NCI-H82 treated with DMSO at 0.1 percent for 48 hours (cell line): ENCODE results near the gene RAB20.
"Not testable (repeated sequence)": the region's sequence is repeated elsewhere in the genome, so short reads cannot be mapped to it uniquely, and the experiment has no call there.

Experiments
- DNase-seq: peaks from one replicate; lab custom pipeline; 2025; ENCODE audit not compliant: unreplicated experiment; lab: John Stamatoyannopoulos, UW

Gene RAB20

GRCh38 chr13:110576070-110576394 lies 14.5 kb upstream of the RAB20 start:
- no peak for DNase-seq

DNA sequence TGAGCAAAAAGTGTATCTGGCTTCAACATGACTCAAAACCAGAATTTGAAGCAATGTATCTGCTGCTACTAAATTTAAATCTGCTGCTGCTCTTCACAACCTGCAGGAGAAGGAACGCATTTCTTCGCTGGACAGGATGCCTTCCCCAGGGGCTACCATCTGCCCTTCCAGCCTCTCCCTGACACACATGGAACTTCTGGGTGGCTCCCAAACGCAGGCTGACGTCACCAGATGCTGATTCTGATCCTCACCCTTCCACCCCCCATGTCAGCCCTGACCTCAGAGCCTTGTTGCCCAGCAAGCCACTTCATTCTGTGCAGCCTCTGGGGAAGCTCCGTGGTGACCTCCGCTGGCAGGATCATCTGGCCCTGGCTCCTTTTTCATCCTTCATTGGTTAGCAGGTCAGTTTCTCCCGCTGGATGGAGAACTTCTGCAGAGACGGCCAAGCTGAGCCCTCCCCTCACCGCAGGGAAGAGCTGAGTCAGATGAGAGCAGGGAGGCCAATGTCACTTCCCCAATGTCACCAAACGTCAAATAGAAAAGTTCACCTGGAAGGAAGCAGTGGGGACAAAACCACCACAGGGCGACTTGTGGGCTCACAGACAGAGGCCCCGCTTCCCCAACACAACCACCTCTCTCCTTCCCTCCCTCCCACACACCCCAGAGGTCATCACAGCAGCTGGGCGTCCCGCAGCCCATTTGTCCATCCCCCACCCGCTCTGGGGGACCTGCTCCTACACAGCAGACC lies 14.0 kb upstream of the RAB20 start:
- DNase-seq, result no peak

GRCh38 chr13:110574161-110574560 lies 12.6 kb upstream of the RAB20 start:
- no peak for DNase-seq

DNA sequence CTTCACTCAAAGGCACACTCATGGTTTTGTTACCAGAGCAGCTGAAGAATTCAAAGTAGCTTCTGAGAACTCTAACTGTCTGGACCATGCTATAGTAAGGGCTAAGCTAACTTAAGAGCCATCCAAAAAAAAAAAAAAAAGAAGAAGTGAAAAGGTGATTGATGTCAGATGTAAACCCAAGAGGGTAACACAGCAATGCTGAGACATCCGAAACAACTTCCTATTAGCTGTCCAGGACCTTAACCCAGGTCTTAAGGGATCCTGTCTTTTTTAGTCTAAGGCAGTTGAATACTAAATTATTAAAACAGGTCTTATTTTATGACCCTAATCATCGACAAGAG lies 11.2 kb upstream of the RAB20 start:
- DNase-seq, result no peak

- DNase-seq, result no peak
Measured at GRCh38 chr13:110571896-110572777, 10.6 kb upstream of the RAB20 start.

DNA sequence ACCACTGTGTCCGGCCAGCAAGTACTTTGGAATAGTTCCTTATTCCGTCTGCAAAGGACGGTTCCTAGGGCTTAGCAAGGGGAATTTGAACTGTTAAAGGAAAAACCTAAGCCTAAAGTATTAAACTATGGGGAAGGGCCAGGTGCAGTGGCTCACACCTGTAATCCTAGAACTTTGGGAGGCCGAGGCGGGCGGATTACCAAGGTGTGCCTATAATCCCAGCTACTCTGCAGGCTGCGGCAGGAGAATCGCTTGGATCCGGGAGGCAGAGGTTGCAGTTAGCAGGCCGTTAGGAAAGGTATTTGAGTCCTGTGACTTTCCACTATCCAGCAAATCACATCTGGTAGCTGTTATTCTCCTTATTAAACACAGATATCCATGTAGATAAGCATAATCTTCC lies 9.4 kb upstream of the RAB20 start:
- no peak for DNase-seq

DNA sequence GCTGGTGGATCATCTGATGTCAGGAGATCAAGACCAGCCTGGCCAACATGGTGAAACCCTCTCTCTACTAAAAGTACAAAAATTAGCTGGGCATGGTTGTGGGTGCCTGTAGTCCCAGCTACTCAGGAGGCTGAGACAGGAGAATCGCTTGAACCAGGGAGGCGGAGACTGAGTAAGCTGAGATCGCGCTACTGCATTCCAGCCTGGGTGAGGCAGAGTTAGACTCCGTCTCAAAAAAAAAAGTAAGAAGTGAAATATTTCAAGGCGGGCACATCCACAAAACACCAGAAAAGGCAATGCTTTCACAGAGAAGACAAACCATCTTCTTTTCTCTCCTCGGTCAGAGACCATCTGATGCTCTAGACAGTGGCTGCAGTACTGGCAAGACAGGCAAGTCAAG lies 8.4 kb upstream of the RAB20 start:
- not testable (repeated sequence) for DNase-seq

- no peak for DNase-seq
Measured at GRCh38 chr13:110568612-110569011, 7.1 kb upstream of the RAB20 start.

- no peak for DNase-seq
Measured at GRCh38 chr13:110566171-110566570, 4.6 kb upstream of the RAB20 start.

DNA sequence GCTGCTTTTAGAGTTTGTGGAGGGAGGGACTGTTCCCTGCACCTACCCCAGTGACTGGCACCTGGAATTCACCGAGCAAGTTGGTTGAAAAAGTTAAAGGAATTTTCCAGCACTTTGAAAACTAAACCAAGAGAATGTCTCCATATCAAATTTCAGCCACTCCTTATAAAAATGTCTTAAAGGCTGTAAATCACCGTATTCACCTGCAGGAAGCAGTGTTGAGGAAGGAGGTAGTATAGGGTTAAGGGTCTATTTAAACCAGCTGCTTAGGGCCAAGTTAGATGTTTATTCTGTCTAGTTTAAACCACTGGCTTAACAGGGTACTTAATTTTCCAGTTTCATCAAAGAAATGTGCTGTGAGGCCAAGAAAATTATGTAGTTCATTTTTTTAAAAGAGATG lies 3.8 kb upstream of the RAB20 start:
- DNase-seq, result no peak

DNA sequence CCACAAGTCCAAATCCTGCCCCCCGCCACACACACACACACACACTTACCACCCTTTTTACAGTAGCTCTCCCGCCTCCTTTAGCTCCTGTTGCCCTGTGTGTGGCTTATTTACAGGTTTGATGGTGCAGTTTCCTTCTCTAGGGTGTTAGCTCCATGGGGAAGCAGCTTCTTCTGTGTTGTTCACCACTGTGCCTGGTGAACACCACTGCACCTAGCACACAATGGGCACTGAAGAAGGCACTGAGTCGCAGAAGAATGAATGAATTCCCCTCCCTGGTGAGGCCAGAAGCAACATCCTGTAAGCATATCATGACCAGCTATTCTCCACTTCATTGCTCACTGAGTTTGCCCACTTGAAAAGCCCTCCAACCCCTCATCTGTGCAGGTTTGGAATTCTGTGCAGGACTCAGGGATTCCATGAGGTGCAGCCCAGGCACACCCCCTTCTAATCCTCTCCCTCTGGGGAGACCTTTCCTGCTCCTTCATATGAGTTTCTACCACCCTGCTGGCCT lies 3.0 kb upstream of the RAB20 start:
- no peak for DNase-seq

DNA sequence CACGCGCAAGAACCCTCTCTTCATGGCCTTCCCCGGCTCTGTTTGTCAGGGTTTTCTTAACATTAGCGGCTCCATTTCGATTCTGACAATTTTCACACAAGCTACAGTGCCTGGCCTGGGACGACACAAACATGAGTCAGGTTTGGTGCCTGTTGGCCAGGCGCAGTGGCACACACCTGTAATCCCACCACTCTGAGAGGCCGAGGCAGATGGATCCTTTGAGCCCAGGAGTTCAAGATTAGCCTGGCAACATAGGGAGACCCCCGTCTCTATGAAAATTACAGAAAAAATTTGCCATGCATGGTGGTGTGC lies 1.9 kb upstream of the RAB20 start:
- no peak for DNase-seq

- DNase-seq, result no peak
Measured at GRCh38 chr13:110562696-110563462, 1.4 kb upstream of the RAB20 start.

DNA sequence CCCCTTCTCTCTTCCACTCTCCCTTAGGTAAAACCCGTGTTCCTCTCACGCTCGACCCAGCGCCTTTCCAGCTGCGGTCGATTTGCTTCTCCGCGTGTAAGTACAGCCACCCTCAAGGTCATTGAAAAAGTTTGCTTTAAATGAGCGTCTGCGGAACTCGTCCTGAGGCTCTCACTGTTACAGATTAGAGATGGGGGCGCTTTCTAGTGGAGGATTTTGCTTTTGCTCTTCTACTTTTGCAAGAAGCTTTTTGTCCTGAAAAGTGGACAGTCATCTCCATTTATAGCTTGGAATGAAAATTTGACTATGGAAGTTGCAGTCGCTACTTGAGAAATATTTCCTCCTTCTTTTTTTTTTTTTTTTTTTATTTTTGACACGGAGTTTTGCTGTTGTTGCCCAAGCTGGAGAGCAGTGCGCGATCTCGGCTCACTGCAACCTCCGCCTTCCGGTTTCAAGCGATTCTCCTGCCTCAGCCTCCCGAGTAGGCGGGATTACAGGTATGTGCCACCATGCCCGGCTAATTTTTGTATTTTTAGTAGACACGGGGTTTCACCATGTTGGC lies 595 bp upstream of the RAB20 start:
- DNase-seq, result no peak

GRCh38 chr13:110560601-110561343 lies 750 bp downstream of the RAB20 start:
- DNase-seq, result no peak

- DNase-seq, result no peak
Measured at GRCh38 chr13:110559986-110560385, 1.5 kb downstream of the RAB20 start.

DNA sequence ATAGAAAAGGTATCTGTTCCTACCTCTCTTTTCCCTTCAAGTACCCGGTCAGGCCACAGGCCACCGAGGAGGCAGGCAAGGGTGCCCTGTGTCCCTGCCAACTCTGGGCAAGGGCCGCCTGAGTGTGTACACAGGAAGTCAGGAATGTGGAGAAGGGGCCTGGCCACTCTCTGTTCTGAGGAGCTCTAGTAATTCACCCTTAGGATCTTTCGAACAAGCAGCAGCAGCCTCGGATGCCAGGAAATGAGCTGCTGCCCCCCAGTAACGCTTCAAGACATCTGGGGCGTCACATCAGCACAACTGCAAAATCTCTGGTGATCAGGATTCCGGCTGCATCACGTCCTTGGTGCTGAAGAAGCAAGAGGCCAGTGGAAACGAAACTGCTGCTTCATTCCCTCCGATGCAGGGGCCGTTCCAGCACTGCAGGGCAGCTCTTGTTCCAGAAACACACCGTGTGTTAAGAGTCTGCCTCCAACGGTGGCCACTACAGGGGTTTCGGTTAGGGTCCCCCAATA lies 2.0 kb downstream of the RAB20 start:
- no peak for DNase-seq

DNA sequence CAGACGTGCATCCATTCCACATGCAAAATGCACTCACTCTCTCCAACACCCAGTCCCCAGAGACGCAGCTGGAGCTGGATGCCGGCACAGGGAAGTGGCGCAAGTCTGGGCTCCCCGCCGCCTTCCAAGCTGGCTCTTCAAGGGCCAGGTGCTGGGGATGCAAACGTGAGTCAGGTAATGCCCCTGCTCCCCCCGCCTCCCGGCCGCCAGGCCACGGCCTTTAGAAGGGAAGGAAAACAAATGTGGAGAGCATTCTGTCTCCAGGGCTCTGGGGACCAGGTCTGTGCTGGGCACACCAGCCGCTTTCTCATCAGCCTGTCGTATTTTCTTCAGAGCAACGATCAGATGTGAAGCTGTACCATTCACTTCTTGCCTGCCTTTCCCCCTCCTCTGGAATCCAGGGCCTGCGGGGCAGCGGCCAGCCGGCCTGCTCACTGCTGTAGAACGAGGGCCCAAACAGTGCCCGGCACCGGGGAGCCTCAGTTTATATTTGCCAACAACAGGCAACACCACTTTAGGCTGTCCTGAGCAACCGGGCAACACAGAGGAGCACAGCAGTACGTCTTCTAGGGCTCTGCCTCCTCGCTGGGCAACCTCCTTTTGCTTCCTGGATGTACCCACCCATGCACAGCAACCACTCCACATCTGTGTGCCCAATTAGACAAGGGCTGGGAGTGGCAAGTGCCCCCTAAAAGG lies 3.8 kb downstream of the RAB20 start:
- no peak for DNase-seq

- no peak for DNase-seq
Measured at GRCh38 chr13:110557082-110557481, 4.4 kb downstream of the RAB20 start.

GRCh38 chr13:110556224-110556606 lies 5.3 kb downstream of the RAB20 start:
- DNase-seq, result no peak
